ENCODE measurements around the gene VWA3B.

VWA3B gene

GRCh38 chr2:98334439-98335078, 247.6 kb downstream of the VWA3B start:
- Histone ChIP-seq H3K18ac (ENCODE audit: low read length) (no peak overlapping the region), H4K91ac (ENCODE audit: low read depth, low read length, poor library complexity) (no peak overlapping the region), H2BK120ac (ENCODE audit: low read depth, low read length) (no peak overlapping the region), H3K79me1 (ENCODE audit: low read depth, low read length) (no peaks in the 10 kb centered on the region), H3K4me1 (ENCODE audit: control insufficient read depth in 2 of 2, insufficient read depth in 1 of 2, low read depth in 1 of 2, low read length in 2 of 2) (peaks cover 8 to 24% of the 10 kb centered on the region in 2 donors), H3K4me3 (ENCODE audit: low read length in 2 of 2) (no peak overlapping the region), H3K4me2 (ENCODE audit: insufficient read depth, low read length, poor library complexity, severe bottlenecking) (no peak overlapping the region), H2AFZ (ENCODE audit: low read length) (peak overlapping the region; percentile 71), H2BK5ac (ENCODE audit: low read length) (no peak overlapping the region), H3K9ac (ENCODE audit: low read depth, low read length, poor library complexity) (no peak overlapping the region), H3K23ac (ENCODE audit: low read depth, low read length, poor library complexity) (no peak overlapping the region), H3K14ac (ENCODE audit: low read length) (no peak overlapping the region), H3K4ac (ENCODE audit: low read length) (no peak overlapping the region), H3K27me3 (ENCODE audit: control insufficient read depth in 3 of 3, insufficient read depth in 3 of 3, low read depth in 1 of 3, low read length in 3 of 3) (peaks cover 0 to 3% (median 0%) of the 10 kb centered on the region in 3 experiments), H2AK5ac (ENCODE audit: low read depth, low read length) (no peak overlapping the region), H3K36me3 (replicated peaks in 1 of 2; ENCODE audit: control insufficient read depth in 2 of 2, insufficient read depth in 2 of 2, low read length in 2 of 2) (no peaks in the 10 kb centered on the region), H3K27ac (replicated peaks; ENCODE audit: low read length) (no peak overlapping the region), H3K9me3 (replicated peaks in 1 of 2; ENCODE audit: control insufficient read depth in 2 of 2, insufficient read depth in 1 of 2, low read depth in 1 of 2, low read length in 2 of 2) (peaks cover 4 to 5% of the 10 kb centered on the region in 2 donors), H2BK12ac (ENCODE audit: low read length) (no peak overlapping the region), H2BK15ac (ENCODE audit: low read length) (no peak overlapping the region), H4K8ac (ENCODE audit: low read depth, low read length) (no peak overlapping the region)
- DNase-seq (ENCODE audit: low spot score) = no peak
- no CpG with 5 or more reads among the region's 4 CpGs for WGBS, 2 donors (ENCODE audit: extremely low coverage in 2 of 2, insufficient read length in 2 of 2, insufficient replicate concordance in 1 of 2)

GRCh38 chr2:98335271-98335670, 248.3 kb downstream of the VWA3B start:
- no peak overlapping the region for H3K4me3 ChIP-seq (ENCODE audit: low read length in 2 of 2)
- H3K9me3 ChIP-seq (replicated peaks in 1 of 2; ENCODE audit: control insufficient read depth in 2 of 2, insufficient read depth in 1 of 2, low read depth in 1 of 2, low read length in 2 of 2) = peaks cover 0 to 2% of the 10 kb centered on the region in 2 donors
- H4K8ac ChIP-seq (ENCODE audit: low read depth, low read length) = no peak overlapping the region
- no peak overlapping the region for H3K4ac ChIP-seq (ENCODE audit: low read length)
- no peak overlapping the region for H3K9ac ChIP-seq (ENCODE audit: low read depth, low read length, poor library complexity)
- no peak overlapping the region for H2BK120ac ChIP-seq (ENCODE audit: low read depth, low read length)
- H2BK5ac ChIP-seq (ENCODE audit: low read length) = no peak overlapping the region
- H2AFZ ChIP-seq (ENCODE audit: low read length) = no peak overlapping the region
- no peak overlapping the region for H3K27ac ChIP-seq (replicated peaks; ENCODE audit: low read length)
- no peak overlapping the region for H3K14ac ChIP-seq (ENCODE audit: low read length)
- no peak overlapping the region for H2BK12ac ChIP-seq (ENCODE audit: low read length)
- DNase-seq (ENCODE audit: low spot score) = no peak
- no peak overlapping the region for H2BK15ac ChIP-seq (ENCODE audit: low read length)
- no peak overlapping the region for H3K4me2 ChIP-seq (ENCODE audit: insufficient read depth, low read length, poor library complexity, severe bottlenecking)
- peak overlapping the region; percentile 31 for H4K91ac ChIP-seq (ENCODE audit: low read depth, low read length, poor library complexity)
- no peaks in the 10 kb centered on the region for H3K36me3 ChIP-seq (replicated peaks in 1 of 2; ENCODE audit: control insufficient read depth in 2 of 2, insufficient read depth in 2 of 2, low read length in 2 of 2)
- no peak overlapping the region for H3K23ac ChIP-seq (ENCODE audit: low read depth, low read length, poor library complexity)
- H3K18ac ChIP-seq (ENCODE audit: low read length) = no peak overlapping the region
- peaks cover 8 to 24% of the 10 kb centered on the region in 2 donors for H3K4me1 ChIP-seq (ENCODE audit: control insufficient read depth in 2 of 2, insufficient read depth in 1 of 2, low read depth in 1 of 2, low read length in 2 of 2)
- H3K27me3 ChIP-seq (ENCODE audit: control insufficient read depth in 3 of 3, insufficient read depth in 3 of 3, low read depth in 1 of 3, low read length in 3 of 3) = peaks cover 0 to 3% (median 0%) of the 10 kb centered on the region in 3 experiments
- H2AK5ac ChIP-seq (ENCODE audit: low read depth, low read length) = no peak overlapping the region
- H3K79me1 ChIP-seq (ENCODE audit: low read depth, low read length) = no peaks in the 10 kb centered on the region
- WGBS, 2 donors (ENCODE audit: extremely low coverage in 2 of 2, insufficient read length in 2 of 2, insufficient replicate concordance in 1 of 2) = no CpG with 5 or more reads among the region's 3 CpGs

GRCh38 chr2:98341241-98341640, 254.3 kb downstream of the VWA3B start:
- Histone ChIP-seq H3K18ac (ENCODE audit: low read length) (no peak overlapping the region), H2AFZ (ENCODE audit: low read length) (no peak overlapping the region), H3K36me3 (replicated peaks in 1 of 2; ENCODE audit: control insufficient read depth in 2 of 2, insufficient read depth in 2 of 2, low read length in 2 of 2) (no peaks in the 10 kb centered on the region), H3K79me1 (ENCODE audit: low read depth, low read length) (no peaks in the 10 kb centered on the region), H3K23ac (ENCODE audit: low read depth, low read length, poor library complexity) (no peak overlapping the region), H2BK120ac (ENCODE audit: low read depth, low read length) (no peak overlapping the region), H4K8ac (ENCODE audit: low read depth, low read length) (no peak overlapping the region), H3K14ac (ENCODE audit: low read length) (no peak overlapping the region), H2BK5ac (ENCODE audit: low read length) (no peak overlapping the region), H3K4me2 (ENCODE audit: insufficient read depth, low read length, poor library complexity, severe bottlenecking) (no peak overlapping the region), H3K27me3 (ENCODE audit: control insufficient read depth in 3 of 3, insufficient read depth in 3 of 3, low read depth in 1 of 3, low read length in 3 of 3) (peaks cover 0 to 45% (median 15%) of the 10 kb centered on the region in 3 experiments), H2AK5ac (ENCODE audit: low read depth, low read length) (no peak overlapping the region), H3K4me1 (ENCODE audit: control insufficient read depth in 2 of 2, insufficient read depth in 1 of 2, low read depth in 1 of 2, low read length in 2 of 2) (peaks cover 2 to 3% of the 10 kb centered on the region in 2 donors), H3K9ac (ENCODE audit: low read depth, low read length, poor library complexity) (no peak overlapping the region), H2BK12ac (ENCODE audit: low read length) (no peak overlapping the region), H2BK15ac (ENCODE audit: low read length) (no peak overlapping the region), H4K91ac (ENCODE audit: low read depth, low read length, poor library complexity) (no peak overlapping the region), H3K4me3 (ENCODE audit: low read length in 2 of 2) (no peak overlapping the region), H3K27ac (replicated peaks; ENCODE audit: low read length) (no peak overlapping the region), H3K4ac (ENCODE audit: low read length) (no peak overlapping the region), H3K9me3 (replicated peaks in 1 of 2; ENCODE audit: control insufficient read depth in 2 of 2, insufficient read depth in 1 of 2, low read depth in 1 of 2, low read length in 2 of 2) (no peaks in the 10 kb centered on the region)
- no CpG with 5 or more reads among the region's 2 CpGs for WGBS, 2 donors (ENCODE audit: extremely low coverage in 2 of 2, insufficient read length in 2 of 2, insufficient replicate concordance in 1 of 2)
- no peak for DNase-seq (ENCODE audit: low spot score)

- H3K4ac ChIP-seq (ENCODE audit: low read length) = no peak overlapping the region
- no peak overlapping the region for H3K14ac ChIP-seq (ENCODE audit: low read length)
- no peak for DNase-seq (ENCODE audit: low spot score)
- no peak overlapping the region for H2AK5ac ChIP-seq (ENCODE audit: low read depth, low read length)
- no peak overlapping the region for H3K23ac ChIP-seq (ENCODE audit: low read depth, low read length, poor library complexity)
- no peak overlapping the region for H3K4me2 ChIP-seq (ENCODE audit: insufficient read depth, low read length, poor library complexity, severe bottlenecking)
- no peak overlapping the region for H4K91ac ChIP-seq (ENCODE audit: low read depth, low read length, poor library complexity)
- H4K8ac ChIP-seq (ENCODE audit: low read depth, low read length) = no peak overlapping the region
- H2BK120ac ChIP-seq (ENCODE audit: low read depth, low read length) = no peak overlapping the region
- no peaks in the 10 kb centered on the region for H3K36me3 ChIP-seq (replicated peaks in 1 of 2; ENCODE audit: control insufficient read depth in 2 of 2, insufficient read depth in 2 of 2, low read length in 2 of 2)
- no peak overlapping the region for H3K27ac ChIP-seq (replicated peaks; ENCODE audit: low read length)
- H2BK5ac ChIP-seq (ENCODE audit: low read length) = no peak overlapping the region
- WGBS, 2 donors (ENCODE audit: extremely low coverage in 2 of 2, insufficient read length in 2 of 2, insufficient replicate concordance in 1 of 2) = no CpG with 5 or more reads among the region's 3 CpGs
- no peaks in the 10 kb centered on the region for H3K9me3 ChIP-seq (replicated peaks in 1 of 2; ENCODE audit: control insufficient read depth in 2 of 2, insufficient read depth in 1 of 2, low read depth in 1 of 2, low read length in 2 of 2)
- peaks cover 12 to 65% (median 35%) of the 10 kb centered on the region in 3 experiments for H3K27me3 ChIP-seq (ENCODE audit: control insufficient read depth in 3 of 3, insufficient read depth in 3 of 3, low read depth in 1 of 3, low read length in 3 of 3)
- H2BK15ac ChIP-seq (ENCODE audit: low read length) = no peak overlapping the region
- no peaks in the 10 kb centered on the region for H3K79me1 ChIP-seq (ENCODE audit: low read depth, low read length)
- H2AFZ ChIP-seq (ENCODE audit: low read length) = no peak overlapping the region
- H3K4me1 ChIP-seq (ENCODE audit: control insufficient read depth in 2 of 2, insufficient read depth in 1 of 2, low read depth in 1 of 2, low read length in 2 of 2) = peaks cover 6 to 15% of the 10 kb centered on the region in 2 donors
- no peak overlapping the region for H3K18ac ChIP-seq (ENCODE audit: low read length)
- H2BK12ac ChIP-seq (ENCODE audit: low read length) = no peak overlapping the region
- H3K9ac ChIP-seq (ENCODE audit: low read depth, low read length, poor library complexity) = no peak overlapping the region
- H3K4me3 ChIP-seq (ENCODE audit: low read length in 2 of 2) = no peak overlapping the region
These were observed 256.3 kb downstream of the VWA3B start for GRCh38 chr2:98343285-98343684.

Data from neuronal stem cell (in vitro differentiated cells).